ENCODE data around the gene ARSG. TPM values are rescaled to one million over a fixed set of nuclear protein-coding genes. Genes with fewer than 3 reads are reported as not detected.

ARSG gene
- polyA plus RNA-seq, 3 donors, result 15.5 to 19.3 (median 19.2) TPM

GRCh38 chr17:68462381-68463210 lies 171.3 kb downstream of the ARSG start:
- TF ChIP-seq, protein P1, sequence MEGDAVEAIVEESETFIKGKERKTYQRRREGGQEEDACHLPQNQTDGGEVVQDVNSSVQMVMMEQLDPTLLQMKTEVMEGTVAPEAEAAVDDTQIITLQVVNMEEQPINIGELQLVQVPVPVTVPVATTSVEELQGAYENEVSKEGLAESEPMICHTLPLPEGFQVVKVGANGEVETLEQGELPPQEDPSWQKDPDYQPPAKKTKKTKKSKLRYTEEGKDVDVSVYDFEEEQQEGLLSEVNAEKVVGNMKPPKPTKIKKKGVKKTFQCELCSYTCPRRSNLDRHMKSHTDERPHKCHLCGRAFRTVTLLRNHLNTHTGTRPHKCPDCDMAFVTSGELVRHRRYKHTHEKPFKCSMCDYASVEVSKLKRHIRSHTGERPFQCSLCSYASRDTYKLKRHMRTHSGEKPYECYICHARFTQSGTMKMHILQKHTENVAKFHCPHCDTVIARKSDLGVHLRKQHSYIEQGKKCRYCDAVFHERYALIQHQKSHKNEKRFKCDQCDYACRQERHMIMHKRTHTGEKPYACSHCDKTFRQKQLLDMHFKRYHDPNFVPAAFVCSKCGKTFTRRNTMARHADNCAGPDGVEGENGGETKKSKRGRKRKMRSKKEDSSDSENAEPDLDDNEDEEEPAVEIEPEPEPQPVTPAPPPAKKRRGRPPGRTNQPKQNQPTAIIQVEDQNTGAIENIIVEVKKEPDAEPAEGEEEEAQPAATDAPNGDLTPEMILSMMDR (IDR thresholded peaks at IDR 0.05), result peak; percentile 73
- H3K27ac ChIP-seq (ENCODE audit: low read depth in 1 of 2, low read length in 2 of 2), result no peak overlapping the region
- peaks cover under 1 to 5% (median 3%) of the 10 kb centered on the region in 3 donors for H3K27me3 Mint-ChIP-seq (ENCODE audit: low read depth in 3 of 3)
- H3K79me2 ChIP-seq (ENCODE audit: insufficient read depth, low read length), result no peaks in the 10 kb centered on the region
- H2AFZ ChIP-seq (ENCODE audit: insufficient read depth, low read depth, low read length, poor library complexity, severe bottlenecking), result no peak overlapping the region
- peaks cover 33% of the 10 kb centered on the region for H3K4me1 Mint-ChIP-seq
- no peaks in the 10 kb centered on the region for H3K36me3 Mint-ChIP-seq
- H4K20me1 ChIP-seq (ENCODE audit: insufficient read depth, low read length), result no peaks in the 10 kb centered on the region
- H3K36me3 ChIP-seq (replicated peaks in 1 of 2; ENCODE audit: control insufficient read depth in 1 of 2, insufficient read depth in 2 of 2, low read length in 2 of 2), result no peaks in the 10 kb centered on the region
- H3K4me2 ChIP-seq (replicated peaks; ENCODE audit: extremely low read depth, low read length, poor library complexity, severe bottlenecking), result no peak overlapping the region
- H3K4me3 Mint-ChIP-seq, result no peak overlapping the region
- no peak overlapping the region for H3K4me3 ChIP-seq (replicated peaks in 1 of 3; ENCODE audit: low read depth in 2 of 3, low read length in 3 of 3)
- peaks cover 18 to 20% of the 10 kb centered on the region in 2 donors for H3K4me1 ChIP-seq (ENCODE audit: control insufficient read depth in 1 of 2, insufficient read depth in 2 of 2, low read length in 2 of 2)
- no peaks in the 10 kb centered on the region for H3K9me3 ChIP-seq (replicated peaks in 1 of 2; ENCODE audit: control insufficient read depth in 1 of 2, insufficient read depth in 1 of 2, low read length in 2 of 2)
- no peaks in the 10 kb centered on the region for H3K9me3 Mint-ChIP-seq
- no peak overlapping the region for H3K9ac ChIP-seq (ENCODE audit: insufficient read depth, low read length, poor library complexity, severe bottlenecking)
- peak; percentile 75 to 88 (median 80) for DNase-seq
- 44% methylated on average over 9 of the region's 15 CpGs for WGBS (ENCODE audit: insufficient coverage)
- H3K27me3 ChIP-seq (ENCODE audit: control insufficient read depth in 2 of 2, insufficient read depth in 2 of 2, low read length in 2 of 2), result peaks cover 0 to 5% of the 10 kb centered on the region in 2 donors
- intact Hi-C loops (cut with micrococcal nuclease), result loop anchor here (5.0 to 10.0 kb wide), 3 partner anchors 50 to 498 kb away; partner anchors contain the start of gene PRKAR1A (in 1 of the 2)
- peak overlapping the region in 2 of 7 donors; percentile 36 to 74 for H3K27ac Mint-ChIP-seq

- H3K27ac ChIP-seq (ENCODE audit: low read depth in 1 of 2, low read length in 2 of 2), result no peak overlapping the region
- H2AFZ ChIP-seq (ENCODE audit: insufficient read depth, low read depth, low read length, poor library complexity, severe bottlenecking), result no peak overlapping the region
- 100% methylated on average over 2 of the region's 6 CpGs for WGBS (ENCODE audit: insufficient coverage)
- H3K9ac ChIP-seq (ENCODE audit: insufficient read depth, low read length, poor library complexity, severe bottlenecking), result no peak overlapping the region
- H3K4me2 ChIP-seq (replicated peaks; ENCODE audit: extremely low read depth, low read length, poor library complexity, severe bottlenecking), result no peak overlapping the region
- H3K36me3 Mint-ChIP-seq, result no peaks in the 10 kb centered on the region
- peak overlapping the region in 1 of 7 donors; percentile 10 for H3K27ac Mint-ChIP-seq
- no peak for DNase-seq
- no peaks in the 10 kb centered on the region for H3K9me3 ChIP-seq (replicated peaks in 1 of 2; ENCODE audit: control insufficient read depth in 1 of 2, insufficient read depth in 1 of 2, low read length in 2 of 2)
- peaks cover 27% of the 10 kb centered on the region for H3K4me1 Mint-ChIP-seq
- TF ChIP-seq, protein P1 (IDR thresholded peaks at IDR 0.05), result peak; percentile 47
- no peaks in the 10 kb centered on the region for H3K36me3 ChIP-seq (replicated peaks in 1 of 2; ENCODE audit: control insufficient read depth in 1 of 2, insufficient read depth in 2 of 2, low read length in 2 of 2)
- no peaks in the 10 kb centered on the region for H3K79me2 ChIP-seq (ENCODE audit: insufficient read depth, low read length)
- peaks cover 12 to 15% of the 10 kb centered on the region in 2 donors for H3K4me1 ChIP-seq (ENCODE audit: control insufficient read depth in 1 of 2, insufficient read depth in 2 of 2, low read length in 2 of 2)
- peaks cover 2% of the 10 kb centered on the region in 3 donors for H3K27me3 Mint-ChIP-seq (ENCODE audit: low read depth in 3 of 3)
- no peak overlapping the region for H3K4me3 Mint-ChIP-seq
- H4K20me1 ChIP-seq (ENCODE audit: insufficient read depth, low read length), result no peaks in the 10 kb centered on the region
- peaks cover 0 to 5% of the 10 kb centered on the region in 2 donors for H3K27me3 ChIP-seq (ENCODE audit: control insufficient read depth in 2 of 2, insufficient read depth in 2 of 2, low read length in 2 of 2)
- H3K4me3 ChIP-seq (replicated peaks in 1 of 3; ENCODE audit: low read depth in 2 of 3, low read length in 3 of 3), result no peak overlapping the region
- intact Hi-C loops (cut with micrococcal nuclease), result loop anchor here (2.0 to 10.0 kb wide), 4 partner anchors 49 to 499 kb away; partner anchors contain the start of gene PRKAR1A (in 1 of the 2)
- no peaks in the 10 kb centered on the region for H3K9me3 Mint-ChIP-seq
Measured at GRCh38 chr17:68463211-68464019, 172.1 kb downstream of the ARSG start.
